GM18520 (cell line): ENCODE measurements around the gene RAB33A.
"Not testable (repeated sequence)": the region's sequence is repeated elsewhere in the genome, so short reads cannot be mapped to it uniquely, and the experiment has no call there.

Experiments
- ATAC-seq: cut with Tn5 transposase; IDR thresholded peaks from one replicate; pipeline ENCODE4 v1.9.1; 2021; ENCODE audit not compliant: unreplicated experiment

Gene RAB33A

GRCh38 chrX:130231184-130231583 lies 59.4 kb downstream of the RAB33A start:
- not testable (repeated sequence) for ATAC-seq
